Measurements from ENCODE around the gene RNPEPL1.

The RNPEPL1 gene

GRCh38 chr2:240594511-240595380 lies 26.5 kb downstream of the RNPEPL1 start:
- DNase-seq = no peak

GRCh38 chr2:240595381-240596079 lies 27.2 kb downstream of the RNPEPL1 start:
- no peak for DNase-seq

DNA sequence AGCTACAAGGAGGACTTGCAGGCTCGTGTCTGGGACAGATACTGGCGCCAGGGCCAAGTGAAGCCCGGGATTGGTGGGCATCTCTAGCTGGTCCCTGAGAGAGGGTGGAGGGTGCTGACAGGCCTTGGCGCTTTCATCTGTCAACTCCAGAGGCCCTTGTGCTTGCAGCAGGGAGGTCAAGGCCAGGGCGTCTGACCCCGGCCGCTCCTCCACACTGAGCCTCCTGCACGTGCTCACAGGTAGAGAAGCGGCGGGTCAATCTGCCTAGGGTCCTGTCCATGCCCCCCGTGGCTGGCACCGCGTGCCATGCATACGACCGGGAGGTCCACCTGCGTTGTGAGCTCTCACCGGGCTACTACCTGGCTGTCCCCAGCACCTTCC lies 27.8 kb downstream of the RNPEPL1 start:
- no peak for DNase-seq

- DNase-seq = no peak
These were observed 28.2 kb downstream of the RNPEPL1 start for GRCh38 chr2:240596491-240596931.

GRCh38 chr2:240597054-240597418 lies 28.8 kb downstream of the RNPEPL1 start:
- no peak for DNase-seq

DNA sequence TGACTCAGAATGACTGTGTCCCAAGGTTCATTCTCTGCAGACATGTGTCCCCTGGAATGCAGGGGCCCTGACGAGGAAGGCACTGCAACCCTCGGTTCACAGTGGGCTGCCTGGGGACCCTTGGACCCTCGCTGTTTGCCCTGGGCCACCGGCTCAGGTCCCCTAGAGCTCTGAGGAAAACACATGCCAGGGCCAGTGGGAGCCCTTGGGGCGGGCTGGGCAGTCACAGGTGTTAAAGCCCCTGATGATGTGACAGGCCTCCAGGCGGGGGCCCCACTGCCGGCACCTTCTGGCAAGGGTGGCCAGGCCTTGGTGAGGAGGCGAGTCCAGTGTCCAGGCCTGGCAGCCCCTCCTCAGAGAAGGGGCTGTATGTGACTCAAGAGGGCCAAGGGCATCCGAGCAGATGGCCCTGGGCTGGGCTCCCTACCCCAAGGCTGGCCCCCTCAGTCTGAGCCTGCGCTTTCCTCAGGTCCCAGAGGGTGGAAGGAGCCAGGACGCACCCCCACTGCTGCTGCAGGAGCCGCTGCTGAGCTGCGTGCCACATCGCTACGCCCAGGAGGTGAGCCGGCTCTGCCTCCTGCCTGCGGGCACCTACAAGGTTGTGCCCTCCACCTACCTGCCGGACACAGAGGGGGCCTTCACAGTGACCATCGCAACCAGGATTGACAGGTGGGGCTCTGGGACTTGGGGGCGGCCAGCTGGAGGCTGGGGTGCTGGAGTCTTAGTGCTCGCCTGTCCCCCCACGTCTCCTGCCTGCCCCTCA lies 29.3 kb downstream of the RNPEPL1 start:
- no peak for DNase-seq

DNA sequence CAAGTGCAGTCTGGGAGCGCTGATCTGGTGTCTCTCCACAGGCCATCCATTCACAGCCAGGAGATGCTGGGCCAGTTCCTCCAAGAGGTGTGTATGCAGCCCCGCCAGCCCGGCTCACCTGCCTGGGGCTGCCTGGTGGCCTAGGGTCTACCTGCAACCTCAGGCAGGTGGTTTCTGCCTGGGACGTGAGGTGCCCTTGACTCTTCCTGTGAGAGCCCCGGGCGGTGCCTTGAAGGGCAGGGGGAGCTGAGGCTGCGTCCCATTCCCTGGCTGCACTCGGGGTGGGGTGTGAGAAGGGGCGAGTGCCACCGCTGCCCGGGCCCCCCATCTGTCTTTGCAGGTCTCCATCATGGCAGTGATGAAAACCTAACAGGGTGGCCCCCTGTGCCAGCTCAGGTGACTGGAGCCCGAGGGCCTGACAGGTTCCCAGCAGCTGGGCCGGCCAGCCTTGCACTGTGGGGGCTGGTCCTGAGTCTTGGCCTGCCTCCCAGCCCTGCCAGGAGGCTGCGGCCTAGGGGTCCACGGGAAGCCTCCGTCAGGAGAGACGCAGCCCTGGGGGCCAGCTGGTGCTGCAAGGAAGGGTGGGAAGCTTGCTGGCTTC lies 30.1 kb downstream of the RNPEPL1 start:
- no peak for DNase-seq

DNA sequence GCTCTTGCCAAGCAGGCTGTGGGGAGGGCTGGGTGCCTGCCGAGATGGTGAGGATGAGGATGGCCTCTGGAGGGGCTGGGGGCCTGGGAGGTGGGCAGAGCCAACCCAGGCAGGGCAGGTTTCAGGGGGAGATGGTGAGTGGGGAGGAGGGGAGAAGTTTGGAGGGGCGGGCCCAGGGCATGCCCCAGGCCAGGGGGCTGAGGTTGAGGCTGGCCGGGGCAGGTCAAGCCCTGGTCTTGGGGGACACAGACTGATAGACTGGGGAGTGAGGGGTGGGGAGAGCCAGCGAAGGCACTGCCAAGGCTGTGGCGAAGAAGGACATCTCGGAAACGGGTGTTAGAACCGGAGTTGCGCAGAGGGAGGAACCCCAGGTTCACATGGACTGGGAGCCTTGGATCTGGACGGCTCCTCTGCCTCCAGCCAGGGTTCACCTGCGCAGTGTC lies 30.9 kb downstream of the RNPEPL1 start:
- no peak for DNase-seq

- DNase-seq = no peak
These were observed 32.2 kb downstream of the RNPEPL1 start for GRCh38 chr2:240600451-240600961.

DNA sequence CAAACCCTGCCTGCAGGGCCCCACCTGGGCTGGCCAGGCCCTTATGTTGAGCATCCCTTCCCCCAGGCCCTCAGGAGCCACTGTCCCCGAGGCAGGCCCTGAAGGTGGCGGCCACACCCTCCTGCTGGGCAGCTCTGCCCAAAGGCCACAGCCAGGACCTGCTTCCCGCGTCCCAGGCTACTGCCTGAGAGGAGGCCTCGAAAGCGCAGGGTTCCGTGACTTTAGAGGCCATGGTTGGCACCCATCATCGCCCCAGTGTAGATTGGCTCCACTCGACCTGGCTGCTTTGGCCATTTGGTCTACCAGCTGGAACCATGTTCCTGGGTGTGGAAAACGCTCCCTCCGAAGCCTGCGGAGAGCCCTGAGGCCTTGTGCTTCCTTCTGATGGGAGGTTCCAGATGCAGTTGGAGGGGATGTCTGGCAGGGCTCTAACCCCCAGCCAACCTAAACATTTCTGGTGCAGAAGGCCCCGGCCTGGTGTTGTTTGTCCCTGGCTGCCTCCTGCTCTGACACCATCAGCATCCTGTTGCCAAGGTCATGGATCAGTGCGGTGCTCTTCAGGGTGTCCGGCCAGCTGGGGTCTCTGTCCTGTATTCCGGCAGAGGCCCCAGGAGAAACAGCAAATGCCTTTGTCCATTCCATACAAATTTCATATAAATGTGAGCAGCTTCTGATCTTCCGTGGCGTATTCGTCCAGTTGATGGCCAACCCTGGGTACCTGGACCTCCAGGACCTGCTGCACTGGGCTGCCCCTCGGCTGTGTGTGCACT lies 33.0 kb downstream of the RNPEPL1 start:
- no peak for DNase-seq

DNA sequence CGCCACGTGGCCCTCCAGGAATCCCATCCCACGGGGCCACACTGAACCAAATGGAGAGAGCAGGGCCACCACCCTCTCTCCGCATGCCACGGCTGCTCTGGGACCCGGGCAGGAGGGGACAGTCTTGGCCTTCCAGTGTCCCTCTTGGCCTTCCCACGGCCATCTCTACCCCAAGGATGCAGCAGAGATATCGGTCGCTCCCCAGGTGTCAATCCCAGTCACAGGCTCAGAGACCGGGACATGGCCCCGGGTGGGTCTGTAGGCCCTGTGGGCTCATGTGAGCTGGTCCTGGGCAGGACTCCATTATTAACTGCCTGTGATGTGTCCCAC lies 33.5 kb downstream of the RNPEPL1 start:
- DNase-seq = no peak

- DNase-seq = no peak
These were observed 34.2 kb downstream of the RNPEPL1 start for GRCh38 chr2:240602266-240603050.

DNA sequence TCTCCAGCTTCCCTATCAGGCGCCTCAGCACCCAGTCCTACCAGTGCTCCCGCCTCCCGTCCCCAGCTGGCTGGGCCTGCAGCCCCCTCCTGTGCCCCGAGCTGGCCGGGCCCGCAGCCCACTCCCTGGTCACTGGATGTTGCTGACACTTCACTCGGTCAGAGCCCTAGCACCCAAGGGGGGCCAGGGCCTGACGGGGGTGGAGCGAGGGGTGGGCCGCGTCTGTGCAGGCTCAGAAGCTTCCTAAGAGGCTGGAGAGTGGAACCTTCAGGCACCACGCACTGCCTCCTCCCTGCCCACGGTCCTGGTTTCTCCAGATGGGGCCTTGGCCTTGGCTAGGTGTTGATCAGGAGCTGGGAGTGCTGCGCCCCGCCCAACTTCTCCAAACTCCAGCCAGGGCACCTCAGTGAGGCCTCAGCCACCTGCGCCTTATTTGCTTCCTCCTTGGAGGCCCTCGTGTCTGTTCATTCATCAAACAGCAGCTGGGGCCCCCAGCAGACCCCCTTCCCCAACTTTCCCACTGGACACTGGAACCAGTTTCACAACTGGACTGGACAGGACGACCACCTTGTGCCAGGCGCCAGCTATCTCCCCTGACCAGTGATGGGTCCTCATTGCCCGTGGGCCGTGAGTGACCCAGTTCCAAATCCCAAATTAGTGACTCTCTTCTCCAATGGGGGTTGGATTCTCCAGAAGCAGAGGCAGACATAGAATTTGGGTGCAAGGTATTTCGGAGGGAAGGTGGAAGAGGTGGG lies 35.0 kb downstream of the RNPEPL1 start:
- DNase-seq = no peak

DNA sequence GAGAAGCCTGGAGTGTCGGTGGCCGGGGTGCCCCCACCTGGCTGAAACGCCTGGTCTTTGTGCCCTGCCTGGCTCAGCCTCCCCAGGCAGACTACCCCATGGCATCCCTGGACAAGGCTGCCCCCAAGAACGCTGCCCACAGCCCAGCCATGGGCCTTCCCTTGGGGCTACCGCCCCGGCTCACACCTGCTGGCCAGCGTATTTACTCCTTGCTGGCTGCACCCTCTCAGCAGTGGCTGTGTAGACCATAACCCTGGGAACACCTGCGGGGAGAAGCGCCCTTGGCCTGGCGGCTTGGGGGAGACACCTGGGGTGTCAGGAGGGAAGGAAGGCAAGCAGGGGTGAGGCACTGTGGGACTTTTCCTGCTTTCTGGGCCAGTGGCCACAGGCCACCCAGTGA lies 35.6 kb downstream of the RNPEPL1 start:
- DNase-seq = no peak

DNA sequence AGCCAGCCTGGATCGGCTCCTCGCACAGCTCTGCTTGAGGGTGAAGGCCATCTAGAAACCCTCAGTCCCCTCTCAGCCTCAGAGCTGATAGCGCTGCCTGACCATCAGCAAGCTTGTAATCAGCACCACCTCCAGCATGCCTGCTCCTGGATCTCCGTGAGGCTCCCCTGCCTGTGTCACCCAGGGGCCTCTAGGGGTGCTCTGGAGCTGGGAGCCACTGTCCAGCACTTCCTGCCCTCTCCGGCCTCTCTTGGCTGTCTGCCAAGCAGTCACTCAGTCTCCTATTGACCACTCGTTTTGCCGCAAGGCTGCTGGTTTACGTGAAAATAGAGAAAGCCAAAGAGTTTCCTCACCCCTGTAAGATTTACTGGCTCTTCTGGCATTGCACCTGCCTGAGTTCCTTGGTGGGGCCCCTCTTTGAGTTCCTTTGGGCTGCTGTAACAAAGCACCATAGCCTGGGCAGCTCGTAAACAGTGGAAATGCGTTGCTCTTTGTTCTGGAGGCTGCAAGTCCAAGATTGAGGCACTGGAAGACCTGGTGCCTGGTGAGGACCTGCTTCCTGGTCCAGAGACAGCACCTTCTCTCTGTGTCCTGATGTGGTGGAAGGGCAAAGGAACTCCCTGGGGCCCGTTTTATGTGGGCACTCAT lies 36.1 kb downstream of the RNPEPL1 start:
- DNase-seq = no peak

DNA sequence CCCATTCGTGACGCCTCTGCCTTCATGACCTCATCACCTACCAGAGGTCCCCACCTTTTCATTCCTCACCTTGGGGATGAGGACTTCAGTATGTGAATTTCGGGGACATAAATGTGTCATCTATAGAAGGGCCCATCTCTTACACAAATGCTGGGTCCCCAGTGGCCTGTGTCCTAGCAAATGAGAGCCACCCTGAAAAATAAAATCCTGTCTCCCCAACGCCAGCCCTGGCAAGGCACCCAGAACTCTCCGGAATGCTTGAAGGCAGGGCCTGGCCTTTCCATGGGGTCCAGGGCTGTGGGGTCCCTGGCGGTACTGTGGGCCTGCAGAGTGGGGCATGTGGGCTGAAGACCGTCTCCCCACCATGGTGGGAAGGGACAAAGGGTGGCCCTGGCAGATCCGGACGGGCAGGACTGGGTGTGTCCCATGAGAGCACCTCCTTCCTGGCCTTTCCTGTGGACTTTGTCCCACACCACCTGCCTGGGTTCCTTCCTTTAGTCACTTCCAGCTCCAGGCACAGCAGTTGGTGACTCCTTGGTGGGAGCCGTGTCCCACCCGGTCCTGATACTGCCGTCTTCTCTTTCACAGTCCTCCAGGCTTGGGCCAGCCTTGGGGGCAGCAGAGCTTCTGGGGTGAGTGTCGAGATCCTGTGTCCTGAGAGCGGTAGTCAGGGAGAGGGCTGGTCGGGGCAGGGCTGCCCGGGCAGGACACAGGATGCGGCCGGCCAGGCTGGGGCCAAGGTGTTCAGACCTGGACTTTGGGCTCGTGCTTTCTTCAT lies 36.8 kb downstream of the RNPEPL1 start:
- DNase-seq = no peak

- no peak for DNase-seq
These were observed 37.8 kb downstream of the RNPEPL1 start for GRCh38 chr2:240605867-240606743.

DNA sequence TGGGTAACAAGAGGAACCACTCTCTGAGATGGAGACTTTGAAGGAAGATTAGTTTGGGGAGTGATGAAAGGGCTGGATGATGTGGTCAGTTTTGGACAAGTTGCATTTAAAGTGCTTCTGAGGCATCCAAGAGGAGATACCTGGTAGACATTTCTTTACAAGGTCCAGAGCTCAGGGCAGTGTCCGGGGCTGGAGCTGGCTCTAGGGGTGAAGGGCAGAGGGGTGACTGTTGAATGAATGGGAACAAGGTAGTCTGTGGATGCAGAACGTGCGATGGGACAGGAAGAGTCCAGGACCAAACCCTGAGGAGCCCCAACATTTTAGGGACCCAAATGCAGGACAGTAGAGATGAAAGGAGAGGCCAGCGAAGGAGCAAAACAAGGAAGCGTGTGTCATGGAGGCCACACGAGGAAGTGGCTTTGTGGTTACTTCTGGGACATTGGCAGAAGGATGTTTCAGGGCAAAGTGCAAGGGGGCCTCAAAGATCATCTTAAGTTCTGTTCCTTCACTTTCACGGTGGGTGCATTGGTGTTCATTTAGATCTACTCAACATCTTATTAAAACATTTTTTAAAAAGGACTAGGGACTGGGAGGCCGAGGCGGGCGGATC lies 43.4 kb downstream of the RNPEPL1 start:
- DNase-seq = no peak

Measured in NCI-H1417 treated with DMSO at 0.1 percent for 48 hours (cell line).